K562 (cell line): Measurements from ENCODE around the gene AGPAT3. TPM values are rescaled to one million over a fixed set of nuclear protein-coding genes. Genes with fewer than 3 reads are reported as not detected.

Experiments used
- ATAC-seq: fragments of 200-7000 bp; cut with Tn5 transposase; 3 replicates; pipeline ENCODE4 v1.9.1; 2020; ENCODE audit warnings: moderate library complexity
- BruUV-seq: library from RNA; stranded (reverse); fragments of 400-500 nt; replicated peaks from 2 replicates; lab custom pipeline; 2021; lab: Mats Ljungman, UMichigan
- CTCF ChIA-PET: fragments of 300-600 bp; formaldehyde crosslinking; extraction: SDS; loops from one replicate; lab custom pipeline; 2021; ENCODE audit warnings: low intra/inter-chr PET ratio; lab: Yijun Ruan, JAX
- POLR2A ChIA-PET: fragments of 300-600, 350-650 bp; sonication (Branson Sonifier 250); formaldehyde crosslinking; extraction: SDS; loops from one replicate; lab custom pipeline; 2021; ENCODE audit warnings: antibody characterized with exemption, inconsistent platforms; lab: Yijun Ruan, JAX
- DNase-seq, 4 experiments: peaks; one replicate each; pipeline versions ENCODE4 v3.0.0 to v3.0.0-alpha.2; 2011 to 2018; ENCODE audit warnings: low spot score in 3 of 4, mixed read lengths in 3 of 4; ENCODE audit errors: extremely low read depth in 1 of 4
- FAIRE-seq: peaks from 2 replicates; lab custom pipeline; 2011; peaks lifted over from hg19 to GRCh38; lab: Jason Lieb, UNC
- H2AFZ ChIP-seq: 2 replicates; pipeline ENCODE4 v1.6.0; 2011; ENCODE audit warnings: low read depth, low read length, control low read depth, inconsistent platforms
- H3K27ac ChIP-seq: fragments of 200-600 bp; 3 replicates; pipeline ENCODE4 v1.8.0; 2011; ENCODE audit warnings: low read depth, mild to moderate bottlenecking, control low read depth, inconsistent platforms, low read length, moderate library complexity, mixed read lengths; ENCODE audit errors: extremely low read depth
- H3K27me3 ChIP-seq, 2 experiments: fragments of 300-600 bp in 1 of 2; 2 replicates in 1 of 2; 3 replicates in 1 of 2; pipeline versions ENCODE4 v1.6.0 to v1.8.0; 2011; ENCODE audit warnings: inconsistent platforms in 2 of 2, low read length in 2 of 2, mild to moderate bottlenecking in 1 of 2, mixed read lengths in 1 of 2, moderate library complexity in 1 of 2; ENCODE audit not compliant: control insufficient read depth in 2 of 2, insufficient read depth in 2 of 2
- H3K36me3 ChIP-seq: fragments of 300-600 bp; 3 replicates; pipeline ENCODE4 v1.8.0; 2011; ENCODE audit warnings: mild to moderate bottlenecking, low read length, inconsistent platforms; ENCODE audit not compliant: control insufficient read depth, insufficient read depth
- H3K4me1 ChIP-seq, 2 experiments: fragments of 200-600 bp in 1 of 2; replicated peaks in 1 of 2; 2 replicates in 1 of 2; 3 replicates in 1 of 2; pipeline versions ENCODE4 v1.5.1 to v1.8.0; 2011; ENCODE audit warnings: inconsistent platforms in 2 of 2, low read length in 2 of 2, mild to moderate bottlenecking in 1 of 2, mixed read lengths in 1 of 2, moderate library complexity in 1 of 2; ENCODE audit not compliant: control insufficient read depth in 2 of 2, insufficient read depth in 2 of 2
- H3K4me2 ChIP-seq: 2 replicates; pipeline ENCODE4 v1.6.1; 2011; ENCODE audit warnings: low read length, control low read depth, inconsistent platforms, mixed read lengths; ENCODE audit not compliant: insufficient read depth
- H3K4me3 ChIP-seq: fragments of 200-600 bp; sonication (generic), shearing (Covaris generic); 2 replicates; pipeline ENCODE4 v1.5.1; 2016; ENCODE audit warnings: control low read depth, inconsistent platforms
- H3K79me2 ChIP-seq: fragments of 200-600 bp; 3 replicates; pipeline ENCODE4 v1.8.0; 2011; ENCODE audit warnings: low read length, inconsistent platforms; ENCODE audit not compliant: control insufficient read depth, insufficient read depth
- H3K9ac ChIP-seq, 2 experiments: 2 replicates each; pipeline versions ENCODE4 v1.6.0 to v1.6.1; 2011; ENCODE audit warnings: low read depth in 2 of 2, low read length in 2 of 2, control low read depth in 1 of 2, inconsistent platforms in 1 of 2, mild to moderate bottlenecking in 1 of 2, mixed read lengths in 1 of 2; ENCODE audit not compliant: insufficient read depth in 1 of 2
- H3K9me1 ChIP-seq: one replicate; pipeline ENCODE4 v1.6.0; 2011; ENCODE audit warnings: inconsistent platforms, mild to moderate bottlenecking, low read length, moderate library complexity; ENCODE audit not compliant: control insufficient read depth, insufficient read depth
- H3K9me3 ChIP-seq: replicated peaks from 2 replicates; pipeline ENCODE4 v1.5.1; 2011; ENCODE audit warnings: low read depth, low read length, inconsistent platforms; ENCODE audit not compliant: control insufficient read depth, insufficient read depth
- H4K20me1 ChIP-seq: replicated peaks from 2 replicates; pipeline ENCODE4 v1.6.1; 2011; ENCODE audit warnings: low read length, inconsistent platforms, mixed read lengths; ENCODE audit not compliant: control insufficient read depth, insufficient read depth
- ARNT ChIP-seq, 2 experiments: fragments of 450-650 bp; IDR thresholded peaks; 2 replicates each; pipeline ENCODE4 v1.6.1; 2016; ENCODE audit warnings: mild to moderate bottlenecking in 1 of 2
- GTF2F1 ChIP-seq: IDR thresholded peaks from 2 replicates; pipeline ENCODE4 v1.6.1; 2011; ENCODE audit warnings: low read depth, low read length, improper control_type of control experiment
- HNRNPK ChIP-seq: fragments of 200-400 bp; formaldehyde crosslinking; IDR thresholded peaks from one replicate; pipeline ENCODE4 v1.6.1; 2018; ENCODE audit warnings: mild to moderate bottlenecking, low read depth, low read length; ENCODE audit not compliant: poor library complexity, severe bottlenecking
- LARP7 ChIP-seq: fragments of 450-650 bp; IDR thresholded peaks from 2 replicates; pipeline ENCODE4 v1.6.1; 2016
- SOX6 ChIP-seq: fragments of 450-650 bp; IDR thresholded peaks from 2 replicates; pipeline ENCODE4 v1.6.1; 2014; ENCODE audit warnings: mild to moderate bottlenecking
- TEAD4 ChIP-seq, 2 experiments: sonication (generic) in 1 of 2; formaldehyde crosslinking in 1 of 2; IDR thresholded peaks; 2 replicates each; pipeline versions ENCODE4 v1.6.1 to v1.8.0; 2012 to 2022; ENCODE audit warnings: borderline replicate concordance in 1 of 2, inconsistent platforms in 1 of 2, low read length in 1 of 2, mild to moderate bottlenecking in 1 of 2, missing genetic modification reagents in 1 of 2
- WGBS: fragments of 100-300 bp; shearing (Covaris generic); methylation state at CpG from one replicate; pipeline ENCODE4 v1.1.6; 2016; ENCODE audit warnings: low coverage, mixed read lengths; ENCODE audit not compliant: insufficient coverage; ENCODE audit errors: missing lambda C conversion rate; 5-methylcytosine and 5-hydroxymethylcytosine counted together
- in situ Hi-C: fragments of 300-500 bp; cut with MboI; formaldehyde crosslinking; loops from 4 replicates; pipeline ENCODE4 v1.15.0; 2018; ENCODE audit warnings: inconsistent platforms, mixed read lengths
- intact Hi-C: fragments of 100-400 bp; cut with micrococcal nuclease; formaldehyde crosslinking; loops from 2 replicates; pipeline ENCODE4 v1.14.2; 2022
- polyA plus RNA-seq, 8 experiments: library from polyadenylated mRNA; depleted of rRNA in 4 of 8; stranded (reverse) in 5 of 8; unstranded in 3 of 8; fragments of >200 nt; fragmentation: Nextera tagmentation in 2 of 8; fragmentation: Illumina TruSeq in 1 of 8; extraction: Ambion mirVana in 2 of 8; extraction: Trizol in 1 of 8; gene quantifications; 2 replicates each; pipeline versions ENCODE4 v1.2.1 to v1.2.3, GENCODE V29; 2011 to 2014; ENCODE audit warnings: inconsistent platforms in 1 of 8, missing spikeins in 1 of 8
- total RNA-seq, 7 experiments: library from RNA; depleted of rRNA in 6 of 7; stranded (reverse); fragments of >200 nt in 6 of 7; fragmentation: Illumina TruSeq in 2 of 7; extraction: Trizol in 2 of 7; gene quantifications; 2 replicates each; pipeline versions ENCODE4 v1.2.1 to v1.2.3, GENCODE V29; 2011 to 2021; ENCODE audit warnings: low replicate concordance in 1 of 7
- TF ChIP-seq, protein P1 (sequence below): fragments of 250-450 bp; sonication (Bioruptor Pico); IDR thresholded peaks from 2 replicates; pipeline ENCODE4 v1.8.0; 2022; ENCODE audit warnings: moderate library complexity, mild to moderate bottlenecking, inconsistent platforms
- TF ChIP-seq, protein P2 (sequence below), 2 experiments: fragments of 450-650 bp; IDR thresholded peaks; 2 replicates each; pipeline ENCODE4 v1.6.1; 2016

Gene AGPAT3
- total and polyA plus RNA-seq, 9 of the 15 experiments (the other 6 are each of a cell fraction or from before 2014, with no cell fraction given), result 1.5 to 88.4 (median 35.7) TPM

DNA sequence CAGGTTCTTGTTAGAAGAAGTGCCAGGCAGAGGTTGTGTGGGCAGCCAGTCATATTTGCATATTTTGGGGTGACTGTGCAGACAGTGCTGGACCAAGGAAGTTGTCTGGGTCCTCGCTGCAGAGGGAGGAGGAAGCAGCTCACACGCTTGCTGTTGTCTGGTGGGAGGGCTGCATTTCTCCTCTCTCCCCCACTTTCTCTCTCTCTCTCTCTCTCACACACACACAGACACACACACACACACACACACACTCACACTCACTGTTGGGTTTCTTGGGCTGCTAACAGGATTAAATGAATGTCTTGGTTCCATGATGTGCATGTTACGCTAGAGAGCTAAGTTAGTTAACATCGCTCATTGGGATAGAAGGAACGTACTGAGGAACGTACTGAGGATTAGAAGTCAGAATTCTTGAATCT, 72.9 kb downstream of the AGPAT3 start:
- ATAC-seq (no peak), DNase-seq (no peak), FAIRE-seq (peak; percentile 55)
- BruUV-seq, result no TSS peak
- ChIA-PET POLR2A (interaction anchor here (0.5 to 2.2 kb wide), 8 partner anchors 9 to 341 kb away, joined by 3 to 7 read pairs (median 4); no protein-coding TSS in a partner anchor), CTCF (interaction anchor here (0.9 to 2.6 kb wide), 5 partner anchors 73 to 279 kb away, joined by 3 to 35 read pairs (median 5); partner anchors contain the start of genes AGPAT3 and HSF2BP)
- Histone ChIP-seq H3K79me2 (peaks cover 58% of the 10 kb centered on the region), H4K20me1 (no peaks in the 10 kb centered on the region; the same call in 1 of the 2 replicates), H3K36me3 (peaks cover 28% of the 10 kb centered on the region; the same call in 2 of the 3 replicates), H2AFZ (no peak overlapping the region), H3K27ac (no peak overlapping the region), H3K9me3 (no peaks in the 10 kb centered on the region), H3K4me2 (no peak overlapping the region), H3K9ac (peak overlapping the region in 1 of 2 experiments; percentile 57; a peak in 1 of 4 replicates), H3K4me3 (no peak overlapping the region), H3K27me3 (no peaks in the 10 kb centered on the region), H3K4me1 (peaks cover 20 to 78% of the 10 kb centered on the region in 2 experiments; a peak in 4 of 5 replicates), H3K9me1 (no peaks in the 10 kb centered on the region)
- in situ Hi-C loops, result no loop called here
- intact Hi-C loops, result loop anchor here (2.0 to 5.0 kb wide), 3 partner anchors 46 to 127 kb away; partner anchors contain the start of gene AGPAT3
- WGBS, result 94% methylated on average over 5 of the region's 6 CpGs
- TF ChIP-seq TEAD4 (IDR thresholded peaks at IDR 0.05; ENCODE audit: low read length) (no peak), TEAD4 (CRISPR knock-in tag; IDR thresholded peaks at IDR 0.05; ENCODE audit: borderline replicate concordance) (no peak), ARNT (IDR thresholded peaks at IDR 0.05) (0 out of 4 replicates have a peak, but pooled peaks of 1 of the 2 experiments have one; percentile 37), HNRNPK (no peak), LARP7 (peak; percentile 56; the same call in 1 of the 2 replicates), GTF2F1 (no peak), SOX6 (no peak)
- TF ChIP-seq, protein P1, sequence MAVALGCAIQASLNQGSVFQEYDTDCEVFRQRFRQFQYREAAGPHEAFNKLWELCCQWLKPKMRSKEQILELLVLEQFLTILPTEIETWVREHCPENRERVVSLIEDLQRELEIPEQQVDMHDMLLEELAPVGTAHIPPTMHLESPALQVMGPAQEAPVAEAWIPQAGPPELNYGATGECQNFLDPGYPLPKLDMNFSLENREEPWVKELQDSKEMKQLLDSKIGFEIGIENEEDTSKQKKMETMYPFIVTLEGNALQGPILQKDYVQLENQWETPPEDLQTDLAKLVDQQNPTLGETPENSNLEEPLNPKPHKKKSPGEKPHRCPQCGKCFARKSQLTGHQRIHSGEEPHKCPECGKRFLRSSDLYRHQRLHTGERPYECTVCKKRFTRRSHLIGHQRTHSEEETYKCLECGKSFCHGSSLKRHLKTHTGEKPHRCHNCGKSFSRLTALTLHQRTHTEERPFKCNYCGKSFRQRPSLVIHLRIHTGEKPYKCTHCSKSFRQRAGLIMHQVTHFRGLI (CRISPR knock-in tag), result no peak
- TF ChIP-seq, protein P2, sequence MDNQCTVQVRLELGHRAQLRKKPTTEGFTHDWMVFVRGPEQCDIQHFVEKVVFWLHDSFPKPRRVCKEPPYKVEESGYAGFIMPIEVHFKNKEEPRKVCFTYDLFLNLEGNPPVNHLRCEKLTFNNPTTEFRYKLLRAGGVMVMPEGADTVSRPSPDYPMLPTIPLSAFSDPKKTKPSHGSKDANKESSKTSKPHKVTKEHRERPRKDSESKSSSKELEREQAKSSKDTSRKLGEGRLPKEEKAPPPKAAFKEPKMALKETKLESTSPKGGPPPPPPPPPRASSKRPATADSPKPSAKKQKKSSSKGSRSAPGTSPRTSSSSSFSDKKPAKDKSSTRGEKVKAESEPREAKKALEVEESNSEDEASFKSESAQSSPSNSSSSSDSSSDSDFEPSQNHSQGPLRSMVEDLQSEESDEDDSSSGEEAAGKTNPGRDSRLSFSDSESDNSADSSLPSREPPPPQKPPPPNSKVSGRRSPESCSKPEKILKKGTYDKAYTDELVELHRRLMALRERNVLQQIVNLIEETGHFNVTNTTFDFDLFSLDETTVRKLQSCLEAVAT (IDR thresholded peaks at IDR 0.05), result peak in 1 of 2 experiments; percentile 85; a peak in 2 of 4 replicates
